HepG2 (cell line): ENCODE data around the gene PLK3. TPM values are rescaled to one million over a fixed set of nuclear protein-coding genes. Genes with fewer than 3 reads are reported as not detected.
"Not testable (repeated sequence)": the region's sequence is repeated elsewhere in the genome, so short reads cannot be mapped to it uniquely, and the experiment has no call there.

Experiments
- ATAC-seq: fragments of 200-7000 bp; cut with Tn5 transposase; 3 replicates; pipeline ENCODE4 v1.9.1; 2020; ENCODE audit warnings: mild to moderate bottlenecking, moderate library complexity
- BruUV-seq: library from RNA; stranded (reverse); fragments of 400-500 nt; replicated peaks from 2 replicates; lab custom pipeline; 2021; lab: Mats Ljungman, UMichigan
- CTCF ChIA-PET: fragments of 300-600 bp; formaldehyde crosslinking; extraction: SDS; loops from one replicate; lab custom pipeline; 2021; ENCODE audit warnings: low total read pairs, inconsistent platforms, low intra/inter-chr PET ratio; lab: Yijun Ruan, JAX
- POLR2A ChIA-PET: fragments of 350-600 bp; sonication (Branson Sonifier 250); formaldehyde crosslinking; loops from one replicate; lab custom pipeline; 2020; ENCODE audit warnings: antibody characterized with exemption, inconsistent platforms; lab: Yijun Ruan, JAX
- DNase-seq: peaks from one replicate; pipeline ENCODE4 v3.0.0-alpha.2; 2015; ENCODE audit warnings: low spot score
- FAIRE-seq: peaks from 3 replicates; lab custom pipeline; 2011; peaks lifted over from hg19 to GRCh38; lab: Jason Lieb, UNC
- H2AFZ ChIP-seq: one replicate; pipeline ENCODE4 v1.6.1; 2011; ENCODE audit warnings: low read length, inconsistent platforms
- H3K27ac ChIP-seq: fragments of 300-600 bp; 3 replicates; pipeline ENCODE4 v1.8.0; 2011; ENCODE audit warnings: mixed run types, mild to moderate bottlenecking, mixed read lengths, low read length, inconsistent platforms; ENCODE audit not compliant: insufficient read depth; ENCODE audit errors: extremely low read length
- H3K27me3 ChIP-seq, 2 experiments: fragments of 200-600 bp in 1 of 2; 2 replicates in 1 of 2; 3 replicates in 1 of 2; pipeline versions ENCODE4 v1.6.0 to v1.8.0; 2011; ENCODE audit warnings: low read length in 2 of 2, mild to moderate bottlenecking in 2 of 2, moderate library complexity in 2 of 2, inconsistent platforms in 1 of 2; ENCODE audit not compliant: insufficient read depth in 2 of 2, control insufficient read depth in 1 of 2
- H3K36me3 ChIP-seq, 2 experiments: fragments of 200-600 bp in 1 of 2; replicated peaks in 1 of 2; 2 replicates in 1 of 2; 3 replicates in 1 of 2; pipeline versions ENCODE4 v1.5.1 to v1.8.0; 2011; ENCODE audit warnings: low read length in 2 of 2, inconsistent platforms in 1 of 2; ENCODE audit not compliant: insufficient read depth in 2 of 2, control insufficient read depth in 1 of 2
- H3K4me1 ChIP-seq: 2 replicates; pipeline ENCODE4 v1.5.1; 2012; ENCODE audit warnings: low read length, inconsistent platforms; ENCODE audit not compliant: insufficient read depth
- H3K4me2 ChIP-seq: 2 replicates; pipeline ENCODE4 v1.6.0; 2011; ENCODE audit warnings: low read depth, low read length, inconsistent platforms
- H3K4me3 ChIP-seq, 3 experiments: fragments of 200-600 bp in 1 of 3; sonication (generic), shearing (Covaris generic) in 1 of 3; replicated peaks in 1 of 3; 2 replicates each; pipeline ENCODE4 v1.5.1; 2011 to 2016; ENCODE audit warnings: low read length in 3 of 3, inconsistent platforms in 2 of 3, low read depth in 2 of 3, mild to moderate bottlenecking in 2 of 3, control low read depth in 1 of 3, mixed read lengths in 1 of 3; ENCODE audit not compliant: insufficient read depth in 1 of 3
- H3K79me2 ChIP-seq: one replicate; pipeline ENCODE4 v1.6.1; 2011; ENCODE audit warnings: low read length, inconsistent platforms; ENCODE audit not compliant: insufficient read depth
- H3K9ac ChIP-seq: 2 replicates; pipeline ENCODE4 v1.6.0; 2011; ENCODE audit warnings: mild to moderate bottlenecking, low read depth, low read length, inconsistent platforms; ENCODE audit not compliant: insufficient read depth
- H3K9me3 ChIP-seq: 2 replicates; pipeline ENCODE4 v1.5.1; 2012; ENCODE audit warnings: mild to moderate bottlenecking, low read length
- H4K20me1 ChIP-seq: 2 replicates; pipeline ENCODE4 v1.6.0; 2011; ENCODE audit warnings: inconsistent platforms, mild to moderate bottlenecking, low read length, moderate library complexity; ENCODE audit not compliant: insufficient read depth
- BRD4 ChIP-seq: sonication (generic); formaldehyde crosslinking; IDR thresholded peaks from 2 replicates; pipeline ENCODE4 v1.4.0; 2020; ENCODE audit warnings: missing genetic modification reagents
- SOX13 ChIP-seq, 3 experiments: fragments of 450-650 bp in 1 of 3; sonication (generic) in 1 of 3; formaldehyde crosslinking in 1 of 3; IDR thresholded peaks in 2 of 3; conservative IDR thresholded peaks in 1 of 3; 2 replicates each; pipeline versions ENCODE4 v1.5.0 to v1.6.1; 2016 to 2020; ENCODE audit warnings: antibody characterized with exemption in 1 of 3, mild to moderate bottlenecking in 1 of 3, missing compliant biosample characterization in 1 of 3, missing genetic modification reagents in 1 of 3, moderate library complexity in 1 of 3
- ZNF121 ChIP-seq: sonication (generic); formaldehyde crosslinking; IDR thresholded peaks from 2 replicates; pipeline ENCODE4 v1.5.0; 2020; ENCODE audit warnings: mild to moderate bottlenecking, missing genetic modification reagents
- ZNF354B ChIP-seq: sonication (generic); formaldehyde crosslinking; IDR thresholded peaks from 2 replicates; pipeline ENCODE4 v1.8.0; 2022; ENCODE audit warnings: mild to moderate bottlenecking, missing genetic modification reagents
- ZNF556 ChIP-seq: sonication (generic); formaldehyde crosslinking; IDR thresholded peaks from 2 replicates; pipeline ENCODE4 v1.4.0; 2020; ENCODE audit warnings: mild to moderate bottlenecking, missing genetic modification reagents, borderline replicate concordance
- WGBS: methylation state at CpG from one replicate; pipeline ENCODE4 v1.1.6; 2017; ENCODE audit warnings: low lambda C conversion rate; 5-methylcytosine and 5-hydroxymethylcytosine counted together
- in situ Hi-C: cut with HindIII; loops from 2 replicates; pipeline ENCODE4 v1.10.0; 2017; ENCODE audit warnings: low pct_unique_long_range_greater_than_20kb; ENCODE audit not compliant: extremely low pct_ligation_motif_present
- intact Hi-C: fragments of 100-400 bp; cut with micrococcal nuclease; formaldehyde crosslinking; loops from one replicate; pipeline ENCODE4 v1.10.0; 2022; ENCODE audit not compliant: unreplicated experiment
- polyA plus RNA-seq, 8 experiments: library from polyadenylated mRNA; depleted of rRNA in 3 of 8; stranded (reverse) in 7 of 8; unstranded in 1 of 8; fragments of >200 nt; fragmentation: Illumina TruSeq in 4 of 8; extraction: Trizol in 4 of 8; gene quantifications; 2 replicates each; pipeline versions ENCODE4 v1.2.1 to v1.2.3, GENCODE V29; 2011 to 2016; ENCODE audit warnings: low read depth in 4 of 8, missing spikeins in 1 of 8, mixed read lengths in 1 of 8; ENCODE audit not compliant: insufficient read depth in 1 of 8
- total RNA-seq, 5 experiments: library from RNA; depleted of rRNA; stranded (reverse); fragments of >200 nt; fragmentation: Illumina TruSeq; extraction: Trizol; gene quantifications; 2 replicates each; pipeline ENCODE4 v1.2.3, GENCODE V29; 2016; ENCODE audit warnings: low read depth in 1 of 5
- TF ChIP-seq, protein P1 (sequence below): sonication (generic); formaldehyde crosslinking; IDR thresholded peaks from 2 replicates; pipeline ENCODE4 v1.4.0; 2020; ENCODE audit warnings: missing genetic modification reagents, borderline replicate concordance

The PLK3 gene
- total and polyA plus RNA-seq, 2 of the 13 experiments (the other 11 are each of a cell fraction or from before 2014, with no cell fraction given) = 9.8 to 16.9 TPM

DNA sequence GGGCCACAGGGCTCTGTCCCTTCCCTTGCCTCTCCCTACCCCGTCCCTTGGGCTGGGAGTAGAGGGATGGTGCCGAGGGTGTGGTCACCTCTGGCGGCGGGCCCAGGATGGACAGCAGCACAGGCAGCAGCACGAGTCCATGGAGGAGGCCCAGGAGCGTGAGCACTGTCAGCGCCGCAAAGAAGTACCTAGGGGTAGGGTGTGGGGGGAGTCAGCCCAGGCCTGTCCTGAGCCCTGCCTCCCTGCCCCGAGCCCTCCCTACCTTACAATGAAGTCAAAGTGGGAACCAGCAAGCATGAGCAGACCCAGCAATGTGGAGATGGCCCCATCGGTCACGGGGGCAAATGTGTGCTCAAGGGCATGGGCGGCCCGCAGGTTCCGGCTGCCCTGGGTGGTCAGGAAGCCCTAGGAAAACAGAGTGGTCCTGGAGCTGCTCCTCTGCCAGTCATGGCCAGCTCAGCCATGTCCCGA is 22.8 kb downstream of the PLK3 start (continued):
- TF ChIP-seq ZNF354B (CRISPR knock-in tag) (no peak), ZNF556 (CRISPR knock-in tag) (no peak), SOX13 (IDR thresholded peaks at IDR 0.05) (no peak), SOX13 (CRISPR knock-in tag; conservative IDR thresholded peaks at IDR 0.05 in 1 of 2, IDR thresholded peaks at IDR 0.05 in 1 of 2) (no peak), BRD4 (CRISPR knock-in tag) (no peak)
- TF ChIP-seq, protein P1, sequence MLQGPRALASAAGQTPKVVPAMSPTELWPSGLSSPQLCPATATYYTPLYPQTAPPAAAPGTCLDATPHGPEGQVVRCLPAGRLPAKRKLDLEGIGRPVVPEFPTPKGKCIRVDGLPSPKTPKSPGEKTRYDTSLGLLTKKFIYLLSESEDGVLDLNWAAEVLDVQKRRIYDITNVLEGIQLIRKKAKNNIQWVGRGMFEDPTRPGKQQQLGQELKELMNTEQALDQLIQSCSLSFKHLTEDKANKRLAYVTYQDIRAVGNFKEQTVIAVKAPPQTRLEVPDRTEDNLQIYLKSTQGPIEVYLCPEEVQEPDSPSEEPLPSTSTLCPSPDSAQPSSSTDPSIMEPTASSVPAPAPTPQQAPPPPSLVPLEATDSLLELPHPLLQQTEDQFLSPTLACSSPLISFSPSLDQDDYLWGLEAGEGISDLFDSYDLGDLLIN = no peak

DNA sequence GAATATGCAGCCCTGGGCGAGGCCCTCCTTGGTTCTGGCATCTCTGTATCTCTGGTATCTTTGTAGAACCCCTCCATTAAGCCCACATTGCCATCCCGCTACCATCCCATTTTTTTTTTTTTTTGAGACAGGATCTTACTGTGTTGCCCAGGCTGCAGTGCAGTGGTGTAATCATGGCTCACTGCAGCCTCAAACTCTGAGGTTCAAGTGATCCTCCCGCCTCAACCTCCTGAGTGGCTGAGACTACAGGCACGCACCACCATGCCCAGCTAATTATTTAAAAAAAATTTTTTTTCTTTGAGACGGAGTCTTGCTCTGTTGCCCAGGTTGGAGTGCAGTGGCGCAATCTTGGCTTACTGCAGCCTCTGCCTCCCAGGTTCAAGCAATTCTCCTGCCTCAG is 24.2 kb downstream of the PLK3 start:
- H3K27ac ChIP-seq, H3K9me3 ChIP-seq, DNase-seq, H4K20me1 ChIP-seq, BruUV-seq, H3K9ac ChIP-seq, ATAC-seq, in situ Hi-C loops, CTCF ChIA-PET, H3K27me3 ChIP-seq, H3K36me3 ChIP-seq, FAIRE-seq, H3K79me2 ChIP-seq, H3K4me2 ChIP-seq, H3K4me3 ChIP-seq, H2AFZ ChIP-seq: not testable (repeated sequence)
- TF ChIP-seq ZNF121 (CRISPR knock-in tag) = peak; percentile 66
- WGBS = 98% methylated on average over 6 of the region's 6 CpGs
- POLR2A ChIA-PET = interaction anchor here (11.3 kb wide), 1 partner anchor 15 kb away, joined by 570 read pairs; the partner anchor contains the start of genes BTBD19 and DYNLT4
- peaks cover 47% of the 10 kb centered on the region for H3K4me1 ChIP-seq
- intact Hi-C loops = loop anchor here (10.0 kb wide), 1 partner anchor 480 kb away; no protein-coding TSS in a partner anchor
